ENCODE measurements around the gene RUNX2.

- no peak for TF ChIP-seq CTCF (IDR thresholded peaks at IDR 0.05; ENCODE audit: control extremely low read depth in 1 of 3, insufficient read depth in 1 of 3, low read depth in 1 of 3, low read length in 3 of 3)
- no peak for TF ChIP-seq POLR2AphosphoS5 (IDR thresholded peaks at IDR 0.05; ENCODE audit: low read depth, low read length)
- TF ChIP-seq SRF (IDR thresholded peaks at IDR 0.05; ENCODE audit: low read depth, low read length): no peak
- no peak for TF ChIP-seq CHD2 (IDR thresholded peaks at IDR 0.05; ENCODE audit: low read length)
- TF ChIP-seq RXRA (IDR thresholded peaks at IDR 0.05; ENCODE audit: insufficient read depth, low read depth, low read length): no peak
- no peak for TF ChIP-seq JUN (IDR thresholded peaks at IDR 0.05; ENCODE audit: low read depth, low read length)
- no peak for TF ChIP-seq GTF2F1 (IDR thresholded peaks at IDR 0.05; ENCODE audit: borderline replicate concordance, low read depth, low read length)
- no peak for TF ChIP-seq SAP30 (IDR thresholded peaks at IDR 0.05; ENCODE audit: insufficient read depth, insufficient replicate concordance, low read length)
- no peak for TF ChIP-seq SP2 (IDR thresholded peaks at IDR 0.05; ENCODE audit: low read length)
- no peak for TF ChIP-seq ATF3 (IDR thresholded peaks at IDR 0.05; ENCODE audit: insufficient read depth, low read depth, low read length)
- TF ChIP-seq EP300 (IDR thresholded peaks at IDR 0.05; ENCODE audit: borderline replicate concordance in 1 of 2, low read depth in 2 of 2, low read length in 2 of 2): no peak
These were observed 256.0 kb downstream of the RUNX2 start for GRCh38 chr6:45584127-45584526.

Measured in H1 (cell line).